MM.1S (cell line): ENCODE measurements around the gene ZNHIT6.

ENCODE experiments used
- CTCF ChIP-seq: fragments of 300-600 bp; sonication (generic); IDR thresholded peaks from 2 replicates; pipeline ENCODE4 v1.5.1; 2016; ENCODE audit warnings: antibody characterized with exemption, low read length, mixed read lengths
- EZH2phosphoT487 ChIP-seq: fragments of 300-600 bp; sonication (generic); IDR thresholded peaks from 2 replicates; pipeline ENCODE4 v1.6.1; 2018; ENCODE audit warnings: antibody characterized with exemption, low read length

- TF ChIP-seq EZH2phosphoT487 = no peak
- no peak for TF ChIP-seq CTCF
These were observed 48.6 kb upstream of the ZNHIT6 start for GRCh38 chr1:85756864-85757263.
